Mesenchymal stem cell (in vitro differentiated cells and primary cell): ENCODE measurements around the gene TMEM263.

Source experiments
- DNase-seq: peaks from one replicate; pipeline ENCODE4 v3.0.0-alpha.2; 2013
- H2AFZ ChIP-seq: one replicate; pipeline ENCODE4 v1.6.1; 2013; ENCODE audit warnings: low read depth, mild to moderate bottlenecking, control low read depth, inconsistent platforms, low read length, moderate library complexity
- H2AK5ac ChIP-seq: 2 replicates; pipeline ENCODE4 v1.6.1; 2013; ENCODE audit warnings: low read length, moderate library complexity, mild to moderate bottlenecking, inconsistent platforms; ENCODE audit not compliant: severe bottlenecking
- H2BK120ac ChIP-seq: one replicate; pipeline ENCODE4 v1.6.1; 2013; ENCODE audit warnings: low read depth, mild to moderate bottlenecking, inconsistent platforms, low read length, moderate library complexity
- H2BK12ac ChIP-seq, 2 experiments: one replicate each; pipeline ENCODE4 v1.6.1; 2013; ENCODE audit warnings: inconsistent platforms in 2 of 2, low read length in 2 of 2, mild to moderate bottlenecking in 2 of 2, moderate library complexity in 2 of 2, control low read depth in 1 of 2
- H2BK15ac ChIP-seq: one replicate; pipeline ENCODE4 v1.6.1; 2013; ENCODE audit warnings: mild to moderate bottlenecking, low read depth, inconsistent platforms; ENCODE audit not compliant: poor library complexity, severe bottlenecking
- H2BK5ac ChIP-seq: 2 replicates; pipeline ENCODE4 v1.6.1; 2013; ENCODE audit warnings: low read depth, mild to moderate bottlenecking, low read length, control low read depth, inconsistent platforms; ENCODE audit not compliant: poor library complexity, severe bottlenecking
- H3K14ac ChIP-seq, 2 experiments: one replicate each; pipeline ENCODE4 v1.6.1; 2013; ENCODE audit warnings: inconsistent platforms in 2 of 2, low read length in 2 of 2, control low read depth in 1 of 2, mild to moderate bottlenecking in 1 of 2, moderate library complexity in 1 of 2
- H3K18ac ChIP-seq, 2 experiments: one replicate each; pipeline ENCODE4 v1.6.1; 2013; ENCODE audit warnings: inconsistent platforms in 2 of 2, low read length in 2 of 2, control low read depth in 1 of 2, low read depth in 1 of 2, mild to moderate bottlenecking in 1 of 2
- H3K23ac ChIP-seq, 2 experiments: one replicate each; pipeline ENCODE4 v1.6.1; 2013; ENCODE audit warnings: inconsistent platforms in 2 of 2, low read length in 2 of 2, mild to moderate bottlenecking in 2 of 2, moderate library complexity in 2 of 2, control low read depth in 1 of 2
- H3K27ac ChIP-seq: 2 replicates; pipeline ENCODE4 v1.5.1; 2013; ENCODE audit warnings: mild to moderate bottlenecking, moderate library complexity, low read length, control low read depth, inconsistent platforms; ENCODE audit not compliant: poor library complexity, severe bottlenecking
- H3K27me3 ChIP-seq, 2 experiments: 2 replicates each; pipeline versions ENCODE4 v1.6.1 to v1.7.0; 2013; ENCODE audit warnings: low read length in 2 of 2, mild to moderate bottlenecking in 2 of 2, moderate library complexity in 2 of 2, control low read depth in 1 of 2, inconsistent platforms in 1 of 2; ENCODE audit not compliant: control insufficient read depth in 1 of 2, insufficient read depth in 1 of 2
- H3K36me3 ChIP-seq, 2 experiments: 2 replicates each; pipeline versions ENCODE4 v1.6.1 to v1.7.0; 2013; ENCODE audit warnings: low read length in 2 of 2, control low read depth in 1 of 2, inconsistent platforms in 1 of 2, low read depth in 1 of 2, mild to moderate bottlenecking in 1 of 2; ENCODE audit not compliant: insufficient read depth in 2 of 2, control insufficient read depth in 1 of 2
- H3K4ac ChIP-seq, 2 experiments: one replicate each; pipeline ENCODE4 v1.6.1; 2013; ENCODE audit warnings: inconsistent platforms in 2 of 2, low read length in 2 of 2, mild to moderate bottlenecking in 2 of 2, moderate library complexity in 2 of 2, control low read depth in 1 of 2, low read depth in 1 of 2
- H3K4me1 ChIP-seq: 2 replicates; pipeline ENCODE4 v1.6.1; 2013; ENCODE audit warnings: low read depth, low read length, control low read depth; ENCODE audit not compliant: control insufficient read depth, insufficient read depth
- H3K4me2 ChIP-seq: 2 replicates; pipeline ENCODE4 v1.6.1; 2013; ENCODE audit warnings: low read length, mild to moderate bottlenecking, inconsistent platforms; ENCODE audit not compliant: poor library complexity, severe bottlenecking
- H3K4me3 ChIP-seq, 2 experiments: 2 replicates each; pipeline versions ENCODE4 v1.5.1 to v1.7.0; 2013; ENCODE audit warnings: low read length in 2 of 2, mild to moderate bottlenecking in 2 of 2, control low read depth in 1 of 2, low read depth in 1 of 2; ENCODE audit not compliant: insufficient read depth in 1 of 2
- H3K79me1 ChIP-seq: replicated peaks from 2 replicates; pipeline ENCODE4 v1.6.1; 2013; ENCODE audit warnings: mild to moderate bottlenecking, control low read depth, low read length, inconsistent platforms; ENCODE audit not compliant: poor library complexity, severe bottlenecking
- H3K9ac ChIP-seq: 2 replicates; pipeline ENCODE4 v1.7.0; 2013; ENCODE audit warnings: mild to moderate bottlenecking, low read length, moderate library complexity
- H3K9me3 ChIP-seq: 2 replicates; pipeline ENCODE4 v1.7.0; 2013; ENCODE audit warnings: mild to moderate bottlenecking, low read length; ENCODE audit not compliant: control insufficient read depth
- H4K8ac ChIP-seq: one replicate; pipeline ENCODE4 v1.6.1; 2013; ENCODE audit warnings: inconsistent platforms, mild to moderate bottlenecking, low read length, moderate library complexity
- H4K91ac ChIP-seq: one replicate; pipeline ENCODE4 v1.6.1; 2013; ENCODE audit warnings: mild to moderate bottlenecking, low read length, inconsistent platforms
- whole genome bisulfite sequencing: methylation state at CpG from one replicate; pipeline ENCODE4 v1.1.7; 2013; ENCODE audit warnings: mixed read lengths; 5-methylcytosine and 5-hydroxymethylcytosine counted together

Gene TMEM263

GRCh38 chr12:106974511-106974910 is 18.8 kb downstream of the TMEM263 start:
- Histone ChIP-seq H3K4me3 (no peak overlapping the region), H3K79me1 (peaks cover 5% of the 10 kb centered on the region), H3K18ac (no peak overlapping the region), H3K36me3 (peaks cover 6 to 80% of the 10 kb centered on the region in 2 experiments), H4K8ac (no peak overlapping the region), H3K4me2 (no peak overlapping the region), H3K9ac (no peak overlapping the region), H3K23ac (no peak overlapping the region), H2BK12ac (no peak overlapping the region), H2BK120ac (no peak overlapping the region), H2BK5ac (no peak overlapping the region), H2AFZ (no peak overlapping the region), H4K91ac (no peak overlapping the region), H3K27me3 (no peaks in the 10 kb centered on the region), H3K9me3 (no peaks in the 10 kb centered on the region), H3K27ac (peak overlapping the region; percentile 60), H2AK5ac (no peak overlapping the region), H3K4me1 (peaks cover 6% of the 10 kb centered on the region), H3K4ac (no peak overlapping the region), H3K14ac (no peak overlapping the region), H2BK15ac (no peak overlapping the region)
- WGBS: 94% methylated on average over 3 of the region's 3 CpGs
- no peak for DNase-seq

GRCh38 chr12:106975098-106975497 is 19.4 kb downstream of the TMEM263 start:
- no peak overlapping the region for H2BK120ac ChIP-seq
- 88% methylated on average over 8 of the region's 8 CpGs for WGBS

GRCh38 chr12:106975993-106976658 is 20.4 kb downstream of the TMEM263 start:
- Histone ChIP-seq H3K27ac (peak overlapping the region; percentile 28), H3K18ac (peak overlapping the region in 1 of 2 experiments; percentile 48), H2BK120ac (no peak overlapping the region), H3K27me3 (no peaks in the 10 kb centered on the region), H3K9me3 (no peaks in the 10 kb centered on the region), H3K23ac (no peak overlapping the region), H3K4me1 (peaks cover 7% of the 10 kb centered on the region), H3K9ac (no peak overlapping the region), H2AK5ac (no peak overlapping the region), H3K14ac (no peak overlapping the region), H2BK15ac (no peak overlapping the region), H3K4me2 (no peak overlapping the region), H4K91ac (no peak overlapping the region), H3K4me3 (no peak overlapping the region), H2AFZ (no peak overlapping the region), H2BK12ac (no peak overlapping the region), H2BK5ac (no peak overlapping the region), H3K4ac (no peak overlapping the region), H4K8ac (no peak overlapping the region), H3K79me1 (peaks cover 4% of the 10 kb centered on the region), H3K36me3 (peaks cover 3 to 64% of the 10 kb centered on the region in 2 experiments)
- DNase-seq: peak; percentile 50
- WGBS: 92% methylated on average over 2 of the region's 3 CpGs

More at GRCh38 chr12:106975098-106975497, 19.4 kb downstream of the TMEM263 start:
- Histone ChIP-seq H3K36me3 (peaks cover 6 to 75% of the 10 kb centered on the region in 2 experiments), H3K9ac (no peak overlapping the region), H3K27ac (peak overlapping the region; percentile 52), H2AFZ (no peak overlapping the region), H2BK15ac (no peak overlapping the region), H3K79me1 (peaks cover 6% of the 10 kb centered on the region), H3K14ac (no peak overlapping the region), H2AK5ac (peak overlapping the region; percentile 57), H2BK12ac (no peak overlapping the region), H3K27me3 (no peaks in the 10 kb centered on the region), H3K4me1 (peaks cover 6% of the 10 kb centered on the region), H4K8ac (no peak overlapping the region), H3K9me3 (no peaks in the 10 kb centered on the region), H3K18ac (no peak overlapping the region), H3K4ac (no peak overlapping the region), H4K91ac (no peak overlapping the region), H3K4me2 (no peak overlapping the region), H2BK5ac (no peak overlapping the region), H3K4me3 (no peak overlapping the region), H3K23ac (no peak overlapping the region)
- DNase-seq: no peak

GRCh38 chr12:106976668-106977067 is 21.0 kb downstream of the TMEM263 start:
- no peak overlapping the region for H3K4ac ChIP-seq
- H3K23ac ChIP-seq: no peak overlapping the region
- H4K91ac ChIP-seq: no peak overlapping the region
- H2BK12ac ChIP-seq: no peak overlapping the region
- no peak overlapping the region for H3K4me3 ChIP-seq
- no peak overlapping the region for H3K4me2 ChIP-seq
- H2AFZ ChIP-seq: no peak overlapping the region
- peaks cover 3 to 59% of the 10 kb centered on the region in 2 experiments for H3K36me3 ChIP-seq
- H3K18ac ChIP-seq: no peak overlapping the region
- H3K4me1 ChIP-seq: peaks cover 6% of the 10 kb centered on the region
- no peak overlapping the region for H3K14ac ChIP-seq
- H3K27me3 ChIP-seq: no peaks in the 10 kb centered on the region
- no peak overlapping the region for H2BK120ac ChIP-seq
- peaks cover 3% of the 10 kb centered on the region for H3K79me1 ChIP-seq
- peak overlapping the region; percentile 23 for H3K27ac ChIP-seq
- H4K8ac ChIP-seq: no peak overlapping the region
- DNase-seq: no peak
- WGBS: no CpG with 5 or more reads among the region's 1 CpG
- no peak overlapping the region for H3K9ac ChIP-seq
- no peak overlapping the region for H2BK5ac ChIP-seq
- no peaks in the 10 kb centered on the region for H3K9me3 ChIP-seq
- no peak overlapping the region for H2AK5ac ChIP-seq
- no peak overlapping the region for H2BK15ac ChIP-seq
